Measurements from ENCODE around the gene DSTN.

- TF ChIP-seq POLR2AphosphoS5 (IDR thresholded peaks at IDR 0.05) (no peak), CTCF (IDR thresholded peaks at IDR 0.05 in 8 of 11, conservative IDR thresholded peaks at IDR 0.05 in 3 of 11) (no peak), POLR2A (IDR thresholded peaks at IDR 0.05) (no peak)
Observed at GRCh38 chr20:17630151-17630805, 60.4 kb downstream of the DSTN start.
